ENCODE measurements around the gene SUCLA2. TPM values are rescaled to one million over a fixed set of nuclear protein-coding genes. Genes with fewer than 3 reads are reported as not detected.
"Not testable (repeated sequence)": the region's sequence is repeated elsewhere in the genome, so short reads cannot be mapped to it uniquely, and the experiment has no call there.

The SUCLA2 gene
- total and polyA plus RNA-seq, 10 of the 15 experiments (the other 5 are each of a cell fraction or from before 2014, with no cell fraction given): 27.5 to 83.4 (median 42.8) TPM

GRCh38 chr13:48004201-48004600 is 3.1 kb upstream of the SUCLA2 start (continued):
- no peak for TF ChIP-seq ZNF687 (IDR thresholded peaks at IDR 0.05)
- no peak for TF ChIP-seq MYB (IDR thresholded peaks at IDR 0.05; ENCODE audit: borderline replicate concordance, low read depth, low read length)
- TF ChIP-seq TARDBP (IDR thresholded peaks at IDR 0.05; ENCODE audit: borderline replicate concordance): no peak
- TF ChIP-seq MEF2B (IDR thresholded peaks at IDR 0.05; ENCODE audit: partially characterized antibody, poor library complexity, severe bottlenecking): no peak
- TF ChIP-seq SMC3 (IDR thresholded peaks at IDR 0.05; ENCODE audit: borderline replicate concordance, low read length): no peak

GRCh38 chr13:48001999-48002398 is 926 bp upstream of the SUCLA2 start:
- H4K20me1 ChIP-seq (ENCODE audit: control insufficient read depth, insufficient read depth); ATAC-seq; DNase-seq (ENCODE audit: low read depth, low spot score); in situ Hi-C loops (cut with MboI); FAIRE-seq; H3K9ac ChIP-seq (ENCODE audit: control insufficient read depth, insufficient read depth, low read length); POLR2A ChIA-PET; BruUV-seq (replicated peaks); H2AFZ ChIP-seq (ENCODE audit: control insufficient read depth, low read depth, low read length); RAD21 ChIA-PET (ENCODE audit: unreplicated experiment); H3K36me3 ChIP-seq (ENCODE audit: control insufficient read depth in 2 of 2, insufficient read depth in 2 of 2, low read length in 1 of 2); H3K4me3 ChIP-seq; H3K27ac ChIP-seq (ENCODE audit: control insufficient read depth, insufficient read depth); H3K4me2 ChIP-seq (ENCODE audit: control insufficient read depth, insufficient read depth); H3K9me3 ChIP-seq (replicated peaks; ENCODE audit: control insufficient read depth, insufficient read depth, low read length); H3K4me1 ChIP-seq (ENCODE audit: control insufficient read depth, insufficient read depth, low read length); H3K27me3 ChIP-seq (replicated peaks in 1 of 2; ENCODE audit: control insufficient read depth in 2 of 2, insufficient read depth in 2 of 2, low read length in 1 of 2): not testable (repeated sequence)
- ChIA-PET CTCF (interaction anchor here (0.6 kb wide), 1 partner anchor 18 kb away, joined by 3 read pairs; no protein-coding TSS in a partner anchor), SMC1A (ENCODE audit: uncharacterized antibody, unreplicated experiment) (interaction anchor here (1.3 kb wide), 1 partner anchor 97 kb away, joined by 4 read pairs; no protein-coding TSS in a partner anchor)
- intact Hi-C loops (cut with micrococcal nuclease; ENCODE audit: unreplicated experiment): loop anchor here (1.0 kb wide), 1 partner anchor 36 kb away; no protein-coding TSS in a partner anchor
- TF ChIP-seq PKNOX1 (IDR thresholded peaks at IDR 0.05): 0 out of 2 replicates have a peak, but pooled peaks have one; percentile 17
- H3K79me2 ChIP-seq (ENCODE audit: control insufficient read depth, insufficient read depth, low read length): peaks cover 26% of the 10 kb centered on the region
- WGBS (ENCODE audit: insufficient coverage, insufficient replicate concordance, low lambda C conversion rate, missing lambda C conversion rate): 96% methylated on average over 5 of the region's 5 CpGs

Measured in GM12878 (cell line).